ENCODE measurements around the gene BMS1. TPM values are rescaled to one million over a fixed set of nuclear protein-coding genes. Genes with fewer than 3 reads are reported as not detected.
"Not testable (repeated sequence)": the region's sequence is repeated elsewhere in the genome, so short reads cannot be mapped to it uniquely, and the experiment has no call there.

BMS1 gene, protein sequence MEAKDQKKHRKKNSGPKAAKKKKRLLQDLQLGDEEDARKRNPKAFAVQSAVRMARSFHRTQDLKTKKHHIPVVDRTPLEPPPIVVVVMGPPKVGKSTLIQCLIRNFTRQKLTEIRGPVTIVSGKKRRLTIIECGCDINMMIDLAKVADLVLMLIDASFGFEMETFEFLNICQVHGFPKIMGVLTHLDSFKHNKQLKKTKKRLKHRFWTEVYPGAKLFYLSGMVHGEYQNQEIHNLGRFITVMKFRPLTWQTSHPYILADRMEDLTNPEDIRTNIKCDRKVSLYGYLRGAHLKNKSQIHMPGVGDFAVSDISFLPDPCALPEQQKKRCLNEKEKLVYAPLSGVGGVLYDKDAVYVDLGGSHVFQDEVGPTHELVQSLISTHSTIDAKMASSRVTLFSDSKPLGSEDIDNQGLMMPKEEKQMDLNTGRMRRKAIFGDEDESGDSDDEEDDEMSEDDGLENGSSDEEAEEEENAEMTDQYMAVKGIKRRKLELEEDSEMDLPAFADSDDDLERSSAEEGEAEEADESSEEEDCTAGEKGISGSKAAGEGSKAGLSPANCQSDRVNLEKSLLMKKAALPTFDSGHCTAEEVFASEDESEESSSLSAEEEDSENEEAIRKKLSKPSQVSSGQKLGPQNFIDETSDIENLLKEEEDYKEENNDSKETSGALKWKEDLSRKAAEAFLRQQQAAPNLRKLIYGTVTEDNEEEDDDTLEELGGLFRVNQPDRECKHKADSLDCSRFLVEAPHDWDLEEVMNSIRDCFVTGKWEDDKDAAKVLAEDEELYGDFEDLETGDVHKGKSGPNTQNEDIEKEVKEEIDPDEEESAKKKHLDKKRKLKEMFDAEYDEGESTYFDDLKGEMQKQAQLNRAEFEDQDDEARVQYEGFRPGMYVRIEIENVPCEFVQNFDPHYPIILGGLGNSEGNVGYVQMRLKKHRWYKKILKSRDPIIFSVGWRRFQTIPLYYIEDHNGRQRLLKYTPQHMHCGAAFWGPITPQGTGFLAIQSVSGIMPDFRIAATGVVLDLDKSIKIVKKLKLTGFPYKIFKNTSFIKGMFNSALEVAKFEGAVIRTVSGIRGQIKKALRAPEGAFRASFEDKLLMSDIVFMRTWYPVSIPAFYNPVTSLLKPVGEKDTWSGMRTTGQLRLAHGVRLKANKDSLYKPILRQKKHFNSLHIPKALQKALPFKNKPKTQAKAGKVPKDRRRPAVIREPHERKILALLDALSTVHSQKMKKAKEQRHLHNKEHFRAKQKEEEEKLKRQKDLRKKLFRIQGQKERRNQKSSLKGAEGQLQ
- total RNA-seq: 5.4 TPM

DNA sequence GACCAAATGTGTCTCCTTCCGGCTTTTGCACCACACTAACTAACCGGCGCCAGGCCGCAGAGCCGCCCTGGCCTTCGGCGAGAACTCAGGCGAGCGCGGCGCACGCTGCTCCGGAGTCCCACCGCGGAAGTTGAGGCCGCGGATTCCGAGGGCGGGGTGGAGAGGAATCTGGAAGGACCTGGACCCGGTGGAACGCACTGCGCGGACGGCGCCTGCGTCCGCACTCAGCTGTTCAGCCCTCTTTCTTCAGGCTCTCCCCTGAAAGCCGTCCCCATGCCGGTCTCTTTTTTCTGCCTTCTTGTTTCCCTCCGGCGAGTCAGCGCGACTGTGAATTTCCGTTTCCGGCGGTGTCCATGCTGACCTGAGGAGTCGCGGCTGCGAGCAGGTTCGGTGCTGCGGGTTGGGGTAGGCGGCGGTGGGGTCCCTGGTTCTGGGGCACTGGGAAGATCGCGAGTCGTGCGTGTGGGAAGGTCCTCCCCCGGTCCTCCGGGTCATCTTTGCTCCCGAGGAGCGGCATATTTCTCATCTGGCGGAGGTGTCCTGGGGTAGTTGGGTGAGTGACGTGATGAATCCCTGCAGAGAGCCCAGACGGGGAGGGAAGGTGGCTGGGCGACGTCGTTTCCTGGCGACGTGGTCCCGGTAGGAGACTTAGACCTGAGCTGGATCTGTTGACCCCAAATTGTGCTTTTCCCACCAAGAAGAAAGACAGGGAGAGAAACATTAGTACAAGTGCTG lies at the start of gene BMS1:
Gene BMS1 (plus strand): TSS at position 350 of the 735 bp plus-strand sequence. CDS start 1,600 bp downstream, outside the sequence.
- DNase-seq (ENCODE audit: low read depth in 2 of 3, low spot score in 2 of 3): peak; percentile 76 to 94 (median 93)

DNA sequence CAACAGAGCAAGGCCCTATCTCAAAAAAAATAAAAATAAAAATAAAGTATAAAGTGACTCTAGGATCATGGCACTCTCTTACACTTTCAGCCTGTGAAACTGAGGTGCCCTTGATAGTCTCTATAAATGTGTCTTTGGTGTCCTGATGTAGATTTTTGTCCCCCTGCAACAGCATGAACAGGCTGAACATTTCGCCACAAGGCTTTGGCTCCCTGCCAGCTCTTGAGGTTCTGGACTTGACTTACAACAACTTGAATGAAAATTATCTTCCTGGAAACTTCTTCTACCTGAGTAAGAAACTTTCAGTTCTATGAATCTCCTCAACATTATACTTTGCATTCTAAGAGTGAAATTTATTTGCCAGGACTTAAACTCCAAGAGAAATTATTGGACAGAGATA lies 48.1 kb upstream of the BMS1 start:
- peak in 2 of 3 donors; percentile 39 to 72 for DNase-seq (ENCODE audit: low read depth in 2 of 3, low spot score in 2 of 3)

DNA sequence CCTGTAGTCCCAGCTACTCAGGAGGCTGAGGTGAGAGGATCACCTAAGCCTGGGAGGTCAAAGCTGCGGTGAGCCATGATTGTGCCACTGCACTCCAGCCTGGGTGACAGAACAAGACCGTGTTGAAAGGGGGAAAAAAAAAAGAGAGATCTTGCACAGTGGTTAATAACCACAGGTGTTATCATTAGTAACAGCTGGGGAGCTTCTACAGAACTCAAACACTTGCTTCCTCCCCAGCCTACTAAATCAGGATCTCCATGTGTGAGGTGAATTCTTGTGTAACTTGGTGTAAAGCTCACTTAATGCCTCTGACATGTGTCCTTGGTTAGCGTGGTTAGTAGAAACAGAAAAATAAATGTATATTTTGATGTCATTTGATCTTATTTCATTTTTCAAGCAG lies 43.9 kb upstream of the BMS1 start:
- peak in 2 of 3 donors; percentile 80 to 94 for DNase-seq (ENCODE audit: low read depth in 2 of 3, low spot score in 2 of 3)

DNA sequence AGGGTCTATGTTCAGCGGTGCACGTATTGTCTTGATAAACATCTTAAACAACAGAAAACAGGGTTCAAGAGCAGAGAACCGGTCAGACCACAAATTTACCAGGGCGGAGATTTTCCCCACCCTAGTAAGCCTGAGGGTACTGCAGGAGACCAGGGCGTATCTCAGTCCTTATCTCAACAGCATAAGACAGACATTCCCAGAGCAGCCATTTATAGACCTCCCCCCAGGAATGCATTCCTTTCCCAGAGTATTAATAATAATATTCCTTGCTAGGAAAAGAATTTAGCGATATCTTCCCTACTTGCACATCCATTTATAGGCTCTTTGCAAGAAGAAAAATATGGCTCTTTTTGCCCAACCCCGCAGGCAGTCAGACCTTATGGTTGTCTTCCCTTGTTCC lies 41.1 kb upstream of the BMS1 start:
- not testable (repeated sequence) for DNase-seq (ENCODE audit: low read depth in 2 of 3, low spot score in 2 of 3)

DNA sequence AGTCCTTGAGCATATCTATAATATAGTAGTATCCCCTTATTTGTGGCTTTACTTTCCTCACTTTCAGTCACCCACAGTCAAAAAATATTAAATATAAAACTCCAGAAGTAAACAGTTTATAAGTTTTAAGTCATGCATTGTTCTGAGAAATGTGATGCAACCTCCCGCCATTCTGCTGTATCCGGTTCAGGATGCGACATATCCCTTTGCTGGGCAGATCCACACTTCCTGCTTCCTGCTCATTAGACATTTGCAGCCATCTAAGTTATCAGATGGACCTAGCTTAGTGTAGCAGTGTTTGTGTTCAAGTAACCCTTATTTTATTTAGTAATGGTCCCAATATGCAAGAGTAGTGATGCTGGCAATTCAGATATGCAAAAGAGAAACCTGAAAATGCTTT lies 38.9 kb upstream of the BMS1 start:
- DNase-seq (ENCODE audit: low read depth in 2 of 3, low spot score in 2 of 3): no peak

GRCh38 chr10:42744134-42744701 lies 38.4 kb upstream of the BMS1 start:
- no peak for DNase-seq (ENCODE audit: low read depth in 2 of 3, low spot score in 2 of 3)

DNA sequence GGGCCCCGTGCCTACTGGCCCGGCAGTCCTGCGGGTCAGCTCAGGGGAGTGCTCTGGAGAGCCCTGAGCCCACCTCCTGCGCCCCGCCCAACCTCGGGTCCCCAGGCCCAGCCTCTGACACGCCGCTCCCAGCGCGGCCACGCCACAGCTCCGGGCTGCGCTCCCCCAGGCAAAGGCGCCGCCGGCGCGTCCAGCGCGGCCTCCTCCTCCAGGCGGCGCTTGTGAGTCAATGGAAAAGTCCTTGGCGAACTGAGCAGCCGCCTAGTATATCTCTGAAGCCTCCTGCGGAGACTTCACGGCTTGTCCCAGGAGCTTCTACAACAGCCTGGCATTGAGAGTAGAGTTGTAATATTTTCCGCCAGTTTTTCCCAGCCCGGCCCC lies 29.5 kb upstream of the BMS1 start:
- peak; percentile 21 to 73 (median 61) for DNase-seq (ENCODE audit: low read depth in 2 of 3, low spot score in 2 of 3)

- DNase-seq (ENCODE audit: low read depth in 2 of 3, low spot score in 2 of 3): peak in 2 of 3 donors; percentile 36 to 64
Observed at GRCh38 chr10:42753507-42754154, 29.0 kb upstream of the BMS1 start.

DNA sequence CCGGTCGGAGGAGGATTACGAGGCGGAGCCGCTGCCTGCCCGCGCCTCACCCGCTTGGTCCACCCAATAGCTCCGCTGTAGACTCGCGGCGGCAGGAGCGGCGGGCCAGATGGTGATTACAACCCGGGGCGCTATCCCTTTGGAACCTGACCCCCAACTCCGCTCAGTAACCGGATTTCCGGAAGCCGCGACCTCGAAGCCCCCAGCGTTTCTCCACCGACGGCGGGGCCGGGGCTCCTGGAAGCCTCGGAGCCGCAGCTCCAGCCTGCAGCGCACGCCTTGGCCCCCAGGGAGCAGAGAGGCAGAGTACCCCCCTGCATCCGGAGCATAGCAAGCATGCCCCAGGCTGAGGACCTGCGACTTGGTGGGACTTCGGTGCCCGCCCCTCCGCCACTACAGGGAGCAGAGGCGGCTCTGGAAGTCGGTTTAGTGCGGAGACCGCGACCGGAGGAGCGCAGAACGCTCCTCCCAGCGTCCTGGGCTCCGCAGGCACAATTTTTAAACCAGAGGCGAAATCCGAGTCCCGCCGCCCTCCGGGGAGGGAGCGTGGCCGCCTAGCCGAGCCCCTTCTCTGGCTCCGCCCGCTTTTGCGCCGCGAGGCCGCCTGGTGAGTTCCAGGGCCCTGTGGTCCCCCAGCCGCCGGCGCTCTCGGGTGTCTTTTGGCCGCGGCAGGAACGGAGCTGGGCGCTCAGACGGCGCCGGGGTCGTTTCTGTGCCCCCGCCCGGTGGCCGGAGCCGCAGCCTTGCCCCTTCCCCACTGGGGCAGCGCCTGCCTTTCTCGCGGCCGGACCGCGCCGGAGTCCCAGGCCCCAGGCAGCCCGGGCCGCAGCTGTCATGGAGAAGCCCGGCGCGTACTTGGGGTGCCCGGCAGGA lies 28.2 kb upstream of the BMS1 start:
- DNase-seq (ENCODE audit: low read depth in 2 of 3, low spot score in 2 of 3): peak in 2 of 3 donors; percentile 29 to 48

GRCh38 chr10:42755028-42755451 lies 27.6 kb upstream of the BMS1 start:
- DNase-seq (ENCODE audit: low read depth in 2 of 3, low spot score in 2 of 3): no peak

DNA sequence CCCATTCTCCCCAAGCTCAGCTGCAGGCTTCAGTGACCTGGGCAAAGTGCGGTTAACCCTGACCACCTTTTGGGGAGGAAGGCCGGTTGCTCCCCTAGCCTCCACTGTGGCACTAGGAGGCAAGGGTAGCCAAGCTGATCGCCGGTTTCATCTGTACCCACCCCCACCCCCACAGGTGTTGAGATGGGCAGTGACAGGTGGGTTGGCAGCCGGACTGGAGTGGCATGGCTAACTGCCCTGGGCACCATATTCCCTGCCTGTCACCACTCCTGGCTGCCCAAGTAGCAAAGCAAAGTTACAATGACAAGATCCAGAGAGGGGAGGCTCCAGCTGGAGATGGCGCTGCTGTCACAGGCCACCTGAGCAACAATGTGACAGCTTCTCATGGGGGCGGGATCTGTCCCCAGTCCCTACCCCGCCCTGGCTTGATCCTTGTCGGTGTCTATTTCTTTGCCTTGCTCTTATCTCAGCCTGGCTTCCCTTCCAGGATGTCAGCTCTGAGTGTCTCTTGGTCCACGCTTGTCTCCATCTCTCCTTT lies 27.0 kb upstream of the BMS1 start:
- DNase-seq (ENCODE audit: low read depth in 2 of 3, low spot score in 2 of 3): no peak

DNA sequence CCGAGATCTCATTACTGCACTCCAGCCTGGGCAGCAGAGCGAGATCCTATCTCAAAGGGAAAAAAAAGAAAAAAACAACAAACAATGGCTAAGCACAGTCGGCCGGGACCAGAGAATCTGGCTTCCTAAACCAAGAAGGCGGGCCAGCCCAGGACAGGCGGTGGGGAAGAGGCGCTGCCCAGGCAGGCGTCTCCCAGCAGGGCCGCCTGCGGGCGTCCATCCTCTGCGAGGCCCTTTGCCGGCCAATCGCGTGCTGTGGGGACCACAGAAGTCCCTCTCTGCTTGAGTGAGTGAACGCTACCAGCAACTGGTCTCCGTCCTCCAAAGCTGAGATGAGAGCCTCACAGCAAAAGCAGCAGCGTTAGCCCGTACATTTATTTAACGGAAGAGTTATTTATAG lies 14.7 kb upstream of the BMS1 start:
- no peak for DNase-seq (ENCODE audit: low read depth in 2 of 3, low spot score in 2 of 3)

DNA sequence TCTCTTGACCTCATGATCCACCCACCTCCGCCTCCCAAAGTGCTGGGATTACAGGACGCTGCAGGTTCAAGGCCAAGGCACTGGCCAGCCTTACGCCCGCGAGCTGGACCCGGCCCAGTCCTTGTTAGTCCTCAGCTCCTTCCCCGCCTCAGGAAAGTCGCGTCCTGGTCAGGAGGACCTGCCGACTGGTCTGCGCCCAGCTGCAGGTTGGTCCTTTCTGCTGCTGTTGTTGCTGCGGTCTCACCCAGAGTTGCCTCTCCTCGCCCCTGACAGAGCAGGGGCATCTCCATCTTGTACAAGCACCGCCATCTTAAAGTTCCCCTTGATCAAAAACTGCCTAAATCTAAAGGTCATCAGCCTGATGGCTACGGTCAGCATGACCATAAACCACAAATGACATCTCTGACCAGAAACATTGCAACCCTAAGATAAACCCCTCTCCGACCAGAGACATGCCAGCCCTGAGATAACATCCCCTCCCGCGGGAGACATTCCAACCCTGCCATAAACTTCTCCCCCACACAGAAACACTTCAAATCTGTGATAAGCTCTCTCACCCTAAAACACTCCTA lies 13.9 kb upstream of the BMS1 start:
- DNase-seq (ENCODE audit: low read depth in 2 of 3, low spot score in 2 of 3): no peak

- no peak for DNase-seq (ENCODE audit: low read depth in 2 of 3, low spot score in 2 of 3)
Observed at GRCh38 chr10:42769173-42769572, 13.4 kb upstream of the BMS1 start.

DNA sequence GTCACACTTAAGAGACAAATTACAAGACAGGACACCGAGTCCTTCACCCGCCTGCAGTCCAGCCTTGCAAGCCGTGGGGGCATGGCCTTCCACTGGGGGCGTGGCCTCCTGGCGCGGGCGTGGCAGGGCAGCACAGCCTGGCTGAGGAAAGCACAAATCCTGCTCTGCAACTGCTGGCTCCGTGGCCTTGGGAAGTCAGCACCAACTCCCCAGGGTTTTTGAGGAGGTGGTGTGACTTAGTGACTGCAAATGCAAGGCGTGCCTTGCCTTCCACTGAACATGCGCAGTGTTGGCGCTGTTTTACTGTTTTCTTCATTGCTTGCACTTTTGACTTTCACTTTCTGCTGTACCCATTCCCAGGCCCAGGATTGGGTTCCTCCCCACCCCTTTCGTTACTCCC lies 12.9 kb upstream of the BMS1 start:
- no peak for DNase-seq (ENCODE audit: low read depth in 2 of 3, low spot score in 2 of 3)

DNA sequence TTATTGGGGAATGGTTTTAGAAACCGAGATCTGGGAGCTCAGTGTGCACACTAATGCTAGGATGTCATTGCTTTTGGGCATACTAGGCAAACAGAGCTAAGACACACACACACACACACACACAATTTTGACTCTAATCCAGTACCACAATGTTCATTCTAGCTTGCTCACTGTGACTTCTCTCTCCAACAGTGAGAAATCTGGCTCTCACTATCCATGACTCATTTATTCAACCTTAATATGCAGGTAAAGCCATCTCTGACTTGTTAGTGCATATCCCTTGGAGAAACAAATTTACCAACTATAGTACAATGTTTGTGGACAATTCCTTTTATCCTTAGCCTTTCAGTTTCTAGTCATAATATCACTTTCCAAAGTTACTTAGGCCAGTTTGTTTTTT lies 5.9 kb upstream of the BMS1 start:
- DNase-seq (ENCODE audit: low read depth in 2 of 3, low spot score in 2 of 3): no peak

- DNase-seq (ENCODE audit: low read depth in 2 of 3, low spot score in 2 of 3): no peak
Observed at GRCh38 chr10:42780456-42780855, 2.1 kb upstream of the BMS1 start.

Measured in hematopoietic multipotent progenitor cell (in vitro differentiated cells).